NOMO-1 treated with DMSO at 0.1 percent for 48 hours (cell line): Measurements from ENCODE around the gene KLK4.

ENCODE experiments used
- DNase-seq: peaks from one replicate; lab custom pipeline; 2025; ENCODE audit not compliant: unreplicated experiment; lab: John Stamatoyannopoulos, UW

KLK4 gene

GRCh38 chr19:50911206-50912101 lies at the start of gene KLK4:
Gene KLK4 (minus strand): TSS chr19:50911395. CDS start chr19:50910738, 657 bp downstream.
- DNase-seq: no peak

- DNase-seq: no peak
These were observed 48.7 kb upstream of the KLK4 start for GRCh38 chr19:50959731-50960500.

GRCh38 chr19:50957587-50957986 lies 46.4 kb upstream of the KLK4 start:
- DNase-seq: no peak

- DNase-seq: no peak
These were observed 41.7 kb upstream of the KLK4 start, which contains the start of gene KLK5 for GRCh38 chr19:50952910-50953309. Gene KLK5 (minus strand): TSS chr19:50953038. CDS start chr19:50952657, 381 bp downstream.

GRCh38 chr19:50949861-50950260 lies 38.7 kb upstream of the KLK4 start:
- no peak for DNase-seq

- DNase-seq: no peak
These were observed 35.9 kb upstream of the KLK4 start for GRCh38 chr19:50947123-50947522.

GRCh38 chr19:50944795-50945194 lies 33.6 kb upstream of the KLK4 start:
- DNase-seq: no peak

- no peak for DNase-seq
These were observed 32.1 kb upstream of the KLK4 start for GRCh38 chr19:50943074-50943828.

GRCh38 chr19:50939596-50939995 lies 28.4 kb upstream of the KLK4 start:
- no peak for DNase-seq

- DNase-seq: no peak
These were observed 22.4 kb upstream of the KLK4 start for GRCh38 chr19:50933640-50934039.

- no peak for DNase-seq
These were observed 21.5 kb upstream of the KLK4 start for GRCh38 chr19:50932690-50933083.

- DNase-seq: no peak
These were observed 21.0 kb upstream of the KLK4 start for GRCh38 chr19:50932018-50932689.

- DNase-seq: no peak
These were observed 19.8 kb upstream of the KLK4 start for GRCh38 chr19:50931023-50931422.

GRCh38 chr19:50928831-50929230 lies 17.6 kb upstream of the KLK4 start:
- no peak for DNase-seq

- no peak for DNase-seq
These were observed 14.9 kb upstream of the KLK4 start for GRCh38 chr19:50926144-50926543.

- no peak for DNase-seq
These were observed 14.5 kb upstream of the KLK4 start for GRCh38 chr19:50925734-50926133.

GRCh38 chr19:50924586-50924985 lies 13.4 kb upstream of the KLK4 start:
- no peak for DNase-seq

GRCh38 chr19:50922317-50922853 lies 11.2 kb upstream of the KLK4 start:
- peak; percentile 77 for DNase-seq

GRCh38 chr19:50921426-50922316 lies 10.5 kb upstream of the KLK4 start:
- DNase-seq: no peak
